ENCODE measurements around the gene WT1. TPM values are rescaled to one million over a fixed set of nuclear protein-coding genes. Genes with fewer than 3 reads are reported as not detected.

Gene WT1
- total and polyA plus RNA-seq, 2 of the 8 experiments (the other 6 are each of a cell fraction or from before 2014, with no cell fraction given) = 0.05 to 0.17 TPM

- TF ChIP-seq BCL11A (IDR thresholded peaks at IDR 0.05; ENCODE audit: low read depth in 2 of 2, low read length in 2 of 2) (no peak), ZNF274 (IDR thresholded peaks at IDR 0.05; ENCODE audit: borderline replicate concordance, extremely low read depth, low read length) (no peak), SP2 (IDR thresholded peaks at IDR 0.05; ENCODE audit: low read length) (no peak), SUZ12 (IDR thresholded peaks at IDR 0.05; ENCODE audit: low read length) (peak; percentile 53), TEAD4 (IDR thresholded peaks at IDR 0.05; ENCODE audit: low read depth, low read length) (no peak), ATF2 (IDR thresholded peaks at IDR 0.05; ENCODE audit: low read length) (0 out of 2 replicates have a peak, but pooled peaks have one; percentile 35), EGR1 (IDR thresholded peaks at IDR 0.05; ENCODE audit: borderline replicate concordance, low read depth, low read length) (no peak), TCF12 (IDR thresholded peaks at IDR 0.05; ENCODE audit: low read depth, low read length) (no peak), RNF2 (IDR thresholded peaks at IDR 0.05; ENCODE audit: borderline replicate concordance, low read depth, low read length, missing control alignments, poor library complexity, severe bottlenecking) (peak; percentile 46), CTCF (IDR thresholded peaks at IDR 0.05; ENCODE audit: control extremely low read depth in 1 of 3, insufficient read depth in 1 of 3, low read depth in 1 of 3, low read length in 3 of 3) (no peak), NANOG (IDR thresholded peaks at IDR 0.05; ENCODE audit: insufficient read depth, low read depth, low read length, poor library complexity, severe bottlenecking) (no peak), SP1 (IDR thresholded peaks at IDR 0.05; ENCODE audit: low read depth, low read length) (no peak), POLR2AphosphoS5 (IDR thresholded peaks at IDR 0.05; ENCODE audit: low read depth, low read length) (no peak), GTF2F1 (IDR thresholded peaks at IDR 0.05; ENCODE audit: borderline replicate concordance, low read depth, low read length) (no peak), RBBP5 (IDR thresholded peaks at IDR 0.05; ENCODE audit: borderline replicate concordance, low read depth, low read length) (no peak), CBX8 (IDR thresholded peaks at IDR 0.05; ENCODE audit: borderline replicate concordance, low read depth, low read length) (no peak), FOSL1 (IDR thresholded peaks at IDR 0.05; ENCODE audit: insufficient read depth, low read depth, low read length) (no peak), SIN3A (conservative IDR thresholded peaks at IDR 0.05 in 1 of 2, IDR thresholded peaks at IDR 0.05 in 1 of 2; ENCODE audit: low read depth in 1 of 2, low read length in 2 of 2) (no peak; a peak in 1 of 4 replicates), CREB1 (IDR thresholded peaks at IDR 0.05) (peak; percentile 88)
Measured at GRCh38 chr11:32426819-32427615, 8.3 kb downstream of the WT1 start (continued).

Data from H1 (cell line).